GM23248 (cell line): ENCODE measurements around the gene NAP1L5.

Experiments
- EZH2 ChIP-seq: fragments of 200-600 bp; sonication (generic); IDR thresholded peaks from 2 replicates; pipeline ENCODE4 v1.6.1; 2018; ENCODE audit warnings: antibody characterized with exemption, mild to moderate bottlenecking; ENCODE audit not compliant: insufficient read depth, poor library complexity, severe bottlenecking
- EZH2phosphoT487 ChIP-seq: fragments of 200-600 bp; sonication (generic); IDR thresholded peaks from 2 replicates; pipeline ENCODE4 v1.6.1; 2018; ENCODE audit warnings: antibody characterized with exemption, moderate library complexity, mild to moderate bottlenecking, low read depth; ENCODE audit not compliant: insufficient read depth

DNA sequence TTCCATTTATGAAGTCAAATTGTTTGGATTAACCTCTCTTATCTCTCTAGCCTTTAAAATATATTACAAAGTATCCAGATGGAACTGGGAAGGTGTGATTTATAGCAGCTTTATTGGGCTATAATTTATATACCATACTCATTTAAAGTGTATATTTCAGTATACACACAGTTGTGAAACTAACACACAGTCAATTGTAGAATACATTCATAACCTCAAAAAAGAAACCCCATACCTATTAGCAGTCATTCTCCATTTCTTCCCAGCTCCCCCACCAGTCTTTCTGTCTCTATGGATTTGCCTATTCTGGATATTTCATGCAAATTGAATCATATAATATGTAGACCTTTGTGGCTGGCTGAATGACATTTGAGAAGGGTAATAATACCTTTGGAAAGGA, 7.6 kb upstream of the NAP1L5 start:
- no peak for TF ChIP-seq EZH2
- no peak for TF ChIP-seq EZH2phosphoT487
